COLO668 (cell line): Measurements from ENCODE around the gene ZFP91.

Experiments used
- DNase-seq: peaks from one replicate; lab custom pipeline; 2025; ENCODE audit not compliant: unreplicated experiment; lab: John Stamatoyannopoulos, UW

The ZFP91 gene

GRCh38 chr11:58582437-58582836 is 3.6 kb downstream of the ZFP91 start:
- no peak for DNase-seq

GRCh38 chr11:58586998-58587397 is 8.1 kb downstream of the ZFP91 start:
- DNase-seq, result no peak

GRCh38 chr11:58591659-58592058 is 12.8 kb downstream of the ZFP91 start:
- DNase-seq, result no peak

DNA sequence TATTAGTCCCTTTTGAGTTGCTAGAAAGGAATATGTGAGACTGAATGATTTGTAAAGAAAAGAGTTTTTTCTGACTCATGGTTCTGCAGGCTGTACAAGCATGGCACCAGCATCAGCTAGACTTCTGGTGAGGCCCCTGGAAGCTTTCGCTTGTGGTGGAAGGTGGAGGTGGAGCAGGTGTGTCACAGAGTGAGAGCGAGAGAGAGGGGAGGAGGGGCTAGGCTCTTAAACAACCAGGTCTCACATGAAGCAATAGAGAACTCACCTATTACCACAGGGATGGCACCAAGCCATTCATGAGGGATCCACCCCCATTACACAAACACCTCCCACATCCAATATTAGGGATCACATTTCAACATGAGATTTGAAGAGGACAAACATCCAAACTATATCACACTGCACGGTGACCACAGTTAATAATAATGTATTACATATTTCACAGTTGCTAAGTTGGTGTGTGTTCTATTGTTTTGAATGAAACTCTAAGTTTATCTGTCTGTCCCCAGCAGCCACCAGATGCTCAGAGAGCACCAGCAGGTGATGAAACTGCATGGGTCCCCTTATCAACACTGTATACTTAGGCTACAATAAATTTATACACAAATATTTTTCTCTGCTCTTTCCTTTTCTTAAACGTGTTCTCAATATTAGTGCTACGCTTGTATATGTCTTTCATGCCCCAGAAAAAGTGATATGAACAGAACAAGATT is 14.1 kb downstream of the ZFP91 start:
- peak; percentile 26 for DNase-seq

DNA sequence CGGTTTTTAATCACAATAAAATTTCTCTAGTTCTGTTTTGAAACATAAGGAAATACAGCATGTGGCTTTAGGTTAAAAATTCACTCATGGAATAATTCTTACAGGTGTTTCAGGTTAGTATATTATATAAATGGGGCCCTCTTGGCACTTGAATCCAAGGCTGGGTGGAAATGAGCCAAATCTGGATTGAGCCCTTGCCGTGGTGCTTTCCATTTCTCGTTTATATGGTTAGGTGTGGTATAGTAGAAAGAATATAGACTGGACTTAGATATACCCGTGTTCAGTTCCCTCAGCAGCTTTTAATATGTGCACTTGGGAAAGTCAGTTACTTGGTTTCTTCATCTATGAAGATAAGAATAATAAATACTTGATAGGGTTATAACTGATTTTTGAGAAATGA is 16.0 kb downstream of the ZFP91 start:
- no peak for DNase-seq

- no peak for DNase-seq
Observed at GRCh38 chr11:58596621-58597020, 17.8 kb downstream of the ZFP91 start.

DNA sequence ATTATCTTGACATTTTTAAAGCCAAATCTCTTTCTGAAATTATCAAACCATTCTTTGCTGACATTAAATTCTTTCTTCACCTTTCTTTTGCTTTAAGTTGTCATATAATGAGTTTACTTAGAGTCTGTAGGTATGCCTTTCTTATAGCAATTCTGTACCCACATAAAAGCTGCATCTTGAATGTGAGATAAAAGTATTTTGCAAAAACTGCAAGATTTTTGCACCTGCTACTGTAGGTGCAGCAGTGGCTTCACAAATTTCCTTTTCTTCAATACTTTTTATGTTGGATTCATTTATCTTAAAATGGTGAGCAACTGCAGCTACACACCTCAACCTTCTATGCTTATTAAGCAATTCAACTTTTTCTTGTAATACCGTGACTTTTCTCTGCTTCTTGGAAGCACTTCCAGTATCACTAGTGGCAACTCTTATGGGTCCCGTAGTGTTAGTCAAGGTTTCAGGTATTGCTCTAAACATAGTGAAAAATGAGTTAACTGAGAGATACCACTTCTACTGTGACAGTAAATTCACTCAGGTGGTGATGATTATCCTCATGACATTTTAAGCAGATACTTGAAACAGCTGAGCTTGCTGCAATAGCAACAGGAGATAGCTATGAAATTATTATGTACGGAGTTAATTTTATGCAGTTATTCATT is 18.8 kb downstream of the ZFP91 start:
- no peak for DNase-seq

DNA sequence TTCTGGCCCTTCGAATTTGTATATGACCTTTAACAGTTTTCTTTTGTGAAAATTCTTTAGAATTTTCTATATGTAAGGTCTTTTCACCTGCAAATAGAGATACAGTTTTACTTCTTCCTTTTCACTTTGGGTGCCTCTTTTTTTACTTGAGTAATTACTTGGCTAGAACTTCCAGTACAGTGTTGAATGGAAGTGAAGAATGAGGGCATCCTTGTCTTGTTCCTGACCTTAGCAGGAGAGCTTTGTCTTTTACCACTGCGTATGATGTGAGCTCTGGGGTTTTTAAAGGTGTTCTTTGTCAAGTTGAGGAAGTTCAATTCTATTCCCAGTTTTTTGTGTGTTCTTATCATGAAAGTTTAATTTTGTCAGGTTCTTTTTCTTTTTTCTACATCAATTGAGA is 21.6 kb downstream of the ZFP91 start:
- no peak for DNase-seq

- no peak for DNase-seq
Observed at GRCh38 chr11:58606930-58607714, 28.3 kb downstream of the ZFP91 start.

DNA sequence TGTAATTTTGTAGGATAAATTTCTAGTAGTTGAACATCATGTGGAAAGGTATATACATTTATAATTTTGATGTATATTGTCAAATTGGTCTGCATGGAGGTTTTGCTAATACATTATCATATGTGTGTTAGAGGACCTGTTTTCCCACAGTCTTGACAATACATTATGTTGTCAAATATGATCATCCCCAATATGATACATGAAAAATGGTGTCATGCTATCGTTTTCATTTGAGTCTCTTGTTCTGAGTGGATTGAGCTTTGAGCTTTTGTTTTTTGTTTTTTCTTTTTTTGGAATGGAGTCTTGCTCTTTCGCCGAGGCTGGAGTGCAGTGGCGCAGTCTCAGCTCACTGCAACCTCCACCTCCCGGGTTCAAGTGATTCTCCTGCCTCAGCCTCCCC is 29.5 kb downstream of the ZFP91 start:
- no peak for DNase-seq

DNA sequence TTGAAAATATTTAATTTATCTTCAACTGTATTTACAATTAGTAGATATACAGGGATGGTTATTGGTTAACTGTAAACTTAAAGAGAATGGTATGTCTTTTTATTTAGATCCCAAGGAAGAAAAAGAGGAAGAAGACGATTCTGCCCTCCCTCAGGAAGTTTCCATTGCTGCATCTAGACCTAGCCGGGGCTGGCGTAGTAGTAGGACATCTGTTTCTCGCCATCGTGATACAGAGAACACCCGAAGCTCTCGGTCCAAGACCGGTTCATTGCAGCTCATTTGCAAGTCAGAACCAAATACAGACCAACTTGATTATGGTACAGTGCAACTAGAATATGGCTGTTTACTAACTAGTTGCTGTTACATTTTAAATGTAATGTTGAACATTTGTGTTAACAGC is 30.9 kb downstream of the ZFP91 start:
- DNase-seq, result no peak

GRCh38 chr11:58613228-58613627 is 34.4 kb downstream of the ZFP91 start:
- DNase-seq, result no peak

- no peak for DNase-seq
Observed at GRCh38 chr11:58615559-58615958, 36.7 kb downstream of the ZFP91 start.

DNA sequence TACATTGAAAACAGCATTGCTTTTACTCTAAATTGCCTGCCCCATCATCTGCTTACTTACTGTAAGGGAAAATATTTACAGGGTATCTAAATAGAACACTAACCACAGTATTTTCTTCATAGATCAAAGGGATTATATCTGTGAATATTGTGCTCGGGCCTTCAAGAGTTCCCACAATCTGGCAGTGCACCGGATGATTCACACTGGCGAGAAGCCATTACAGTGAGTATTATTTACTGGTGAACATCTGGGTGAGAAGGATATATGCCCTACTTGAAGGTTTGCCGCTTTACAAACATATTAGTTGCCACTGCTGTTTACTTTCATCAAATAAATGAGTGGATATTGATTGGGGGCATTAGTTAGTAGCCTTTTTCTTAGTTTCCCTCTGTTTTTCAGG is 37.7 kb downstream of the ZFP91 start:
- DNase-seq, result no peak

DNA sequence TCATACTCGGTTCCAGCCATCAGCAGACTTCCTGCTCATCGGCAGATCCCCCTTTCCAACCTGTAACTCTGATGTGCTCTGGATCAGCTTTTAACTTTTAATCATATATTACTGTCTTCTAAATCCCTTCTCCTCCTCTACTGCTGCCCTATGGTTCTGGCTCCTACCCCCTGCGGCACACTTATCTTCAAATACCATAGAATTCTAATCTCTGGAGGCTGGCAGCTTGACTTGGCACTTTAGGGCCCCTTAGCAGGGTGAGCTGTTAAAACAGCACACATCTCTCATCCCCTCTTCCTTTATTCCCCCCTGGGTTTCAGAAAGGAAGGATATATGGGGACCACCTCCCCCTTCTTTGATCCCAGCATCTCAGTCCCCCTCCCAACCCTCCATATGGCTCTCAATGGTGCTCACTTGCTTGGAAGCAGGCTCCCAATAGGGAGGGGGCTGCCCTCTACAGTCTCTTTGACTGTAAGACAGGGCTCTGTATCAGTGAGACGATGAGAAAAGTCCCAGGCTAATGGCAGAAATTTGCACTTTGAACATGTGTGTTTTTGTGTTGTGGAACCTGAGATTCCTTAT is 39.2 kb downstream of the ZFP91 start:
- no peak for DNase-seq

DNA sequence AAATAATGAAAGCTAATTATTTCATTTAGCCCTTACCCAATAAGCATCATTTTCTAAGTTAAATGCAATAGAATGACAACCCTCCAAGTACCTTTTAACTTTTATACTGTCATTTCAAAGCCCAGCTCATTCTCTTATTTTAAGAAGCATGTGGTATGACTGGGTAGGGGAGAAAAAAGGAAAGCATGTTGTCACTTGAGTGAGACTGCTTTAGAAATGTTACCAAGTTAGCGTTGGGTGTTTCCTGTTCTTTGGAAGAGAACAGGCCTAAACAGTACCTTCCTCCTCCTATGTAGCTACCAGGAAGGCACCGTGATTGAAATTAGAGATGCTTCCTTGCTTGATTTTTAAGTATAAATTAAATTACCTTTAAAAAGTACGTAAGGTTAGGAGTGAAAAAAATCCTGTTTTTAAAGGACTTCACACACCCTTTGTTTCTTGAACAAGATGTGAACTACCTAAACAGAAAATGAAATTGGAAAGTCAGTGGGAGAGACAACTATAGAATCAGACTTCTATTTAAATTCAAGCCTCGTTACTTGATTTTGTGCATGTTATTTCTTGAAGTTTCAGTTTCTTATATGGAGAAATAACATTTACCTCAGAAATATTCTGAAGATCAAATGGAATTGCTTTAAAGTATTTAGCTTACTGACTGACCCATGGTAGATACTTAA is 42.9 kb downstream of the ZFP91 start:
- no peak for DNase-seq

DNA sequence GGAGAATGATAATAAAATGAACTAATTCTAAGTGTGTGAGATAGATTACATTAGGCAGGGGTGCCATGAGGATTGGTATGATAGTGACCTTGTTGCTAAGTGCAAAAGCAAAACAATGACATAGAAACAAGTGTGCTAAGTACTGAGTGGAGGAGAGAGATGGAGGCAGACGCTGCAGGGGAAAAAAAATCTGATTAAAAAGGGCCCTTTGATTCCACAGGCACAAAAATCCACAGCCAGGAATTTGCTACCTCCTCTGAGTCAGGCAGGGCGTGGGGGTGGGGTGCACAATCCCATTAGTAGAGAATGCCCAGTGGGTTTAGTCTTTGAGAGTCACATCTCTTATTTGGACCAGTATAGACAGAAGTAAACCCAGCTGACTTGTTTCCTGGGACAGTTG is 43.5 kb downstream of the ZFP91 start, which contains the start of gene CNTF:
Gene CNTF (plus strand): TSS at position 322 of the 400 bp plus-strand sequence. CDS start 88 bp downstream, outside the sequence.
- DNase-seq, result no peak

- no peak for DNase-seq
Observed at GRCh38 chr11:58625086-58625485, 46.2 kb downstream of the ZFP91 start.

DNA sequence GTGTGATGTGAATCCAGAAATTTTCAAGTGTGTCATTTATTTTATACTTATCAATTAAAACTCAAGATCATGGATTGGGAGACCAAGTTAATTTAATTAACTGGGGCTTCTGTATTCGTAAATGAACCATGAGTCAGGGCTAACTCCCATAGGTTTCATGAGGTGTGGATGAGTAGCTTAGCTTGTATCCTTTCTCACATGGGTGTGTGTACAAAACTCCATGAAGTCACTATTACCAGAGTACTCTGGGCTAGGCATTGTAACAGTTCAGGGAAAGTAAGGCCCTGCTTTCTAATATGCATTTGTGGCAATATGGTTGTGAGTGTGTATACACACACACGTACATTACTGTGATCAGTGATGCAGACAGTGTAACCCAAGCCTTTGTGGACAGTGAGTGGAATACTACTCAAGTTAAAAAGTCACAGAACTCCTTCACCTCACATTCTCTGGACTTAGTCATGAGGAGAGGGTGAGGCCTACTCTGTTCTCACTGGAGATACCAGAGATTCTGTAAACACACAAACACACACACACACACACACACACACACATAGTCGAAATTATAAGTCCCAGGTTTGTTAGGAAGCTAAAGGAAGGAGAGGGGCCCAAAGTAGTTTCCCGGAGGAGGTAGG is 47.1 kb downstream of the ZFP91 start:
- DNase-seq, result no peak

DNA sequence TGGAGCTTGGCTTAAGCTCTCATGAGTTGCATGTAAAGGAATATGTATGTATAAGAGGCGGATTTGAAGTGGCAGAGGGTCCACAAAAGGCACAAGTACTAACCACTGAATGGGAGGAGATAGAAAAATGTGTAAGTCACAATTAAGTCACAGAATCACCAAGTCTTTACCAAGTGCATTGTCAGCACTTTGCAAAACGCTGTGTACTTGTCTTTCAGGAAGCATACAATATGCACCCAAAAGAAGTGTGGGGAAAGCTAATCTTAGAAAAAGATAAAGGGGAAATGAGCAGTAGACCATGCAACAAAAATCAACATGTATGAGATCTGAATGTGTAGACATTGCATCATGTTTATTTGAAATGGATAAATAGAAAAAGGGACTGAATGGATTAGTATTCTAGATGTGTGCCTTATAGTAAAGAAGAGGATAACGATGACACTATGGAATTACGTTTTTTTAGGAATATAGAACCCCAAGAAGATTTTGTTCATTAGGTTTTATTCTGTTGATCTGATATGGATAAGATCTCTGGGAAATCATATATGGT is 48.1 kb downstream of the ZFP91 start:
- DNase-seq, result no peak
